Fibroblast of skin of back (primary cell): ENCODE data around the gene OPRM1.

Source experiments
- DNase-seq: peaks from one replicate; pipeline ENCODE4 v3.0.0-alpha.2; 2013

Gene OPRM1

GRCh38 chr6:154209555-154209954 is 170.5 kb downstream of the OPRM1 start:
- DNase-seq, result no peak

GRCh38 chr6:154210678-154211077 is 171.6 kb downstream of the OPRM1 start:
- no peak for DNase-seq

- DNase-seq, result no peak
Measured at GRCh38 chr6:154213782-154214181, 174.7 kb downstream of the OPRM1 start.

DNA sequence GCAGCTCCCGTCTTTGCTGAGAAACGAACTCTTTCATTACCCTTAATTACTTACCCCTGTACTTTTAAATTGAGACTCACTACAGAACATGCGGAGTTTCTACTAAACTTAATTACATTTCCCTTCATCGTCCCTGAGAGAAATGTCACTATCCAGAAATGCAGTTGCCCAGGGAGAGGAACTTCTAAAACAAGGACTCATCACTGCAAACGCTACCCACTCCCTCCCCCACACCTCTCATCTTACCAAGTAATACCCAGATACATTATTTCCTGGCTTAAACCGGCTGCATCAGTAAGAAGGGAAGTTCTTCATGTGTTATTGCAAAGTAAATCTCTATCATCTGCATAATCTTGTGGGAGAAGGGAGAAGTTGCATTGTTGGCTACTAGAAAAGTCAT is 179.3 kb downstream of the OPRM1 start:
- no peak for DNase-seq

DNA sequence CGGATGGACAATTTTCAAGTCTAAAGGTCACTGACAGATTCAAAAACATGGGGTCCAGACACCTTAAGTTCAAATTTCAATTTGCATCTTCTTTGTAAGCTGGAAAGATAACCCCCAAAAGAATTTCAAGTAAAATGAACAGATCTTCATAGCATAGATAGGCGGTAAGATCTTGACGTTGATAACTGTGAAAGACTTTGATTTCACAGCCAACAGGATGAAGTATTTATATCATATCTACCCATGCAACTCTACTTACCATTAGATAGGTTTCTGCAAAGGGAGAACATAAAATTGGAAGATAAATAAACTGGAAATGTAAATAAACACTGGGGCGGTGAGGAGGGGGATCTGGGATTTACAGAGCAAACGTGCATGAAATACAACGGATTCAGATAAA is 179.7 kb downstream of the OPRM1 start:
- DNase-seq, result no peak

DNA sequence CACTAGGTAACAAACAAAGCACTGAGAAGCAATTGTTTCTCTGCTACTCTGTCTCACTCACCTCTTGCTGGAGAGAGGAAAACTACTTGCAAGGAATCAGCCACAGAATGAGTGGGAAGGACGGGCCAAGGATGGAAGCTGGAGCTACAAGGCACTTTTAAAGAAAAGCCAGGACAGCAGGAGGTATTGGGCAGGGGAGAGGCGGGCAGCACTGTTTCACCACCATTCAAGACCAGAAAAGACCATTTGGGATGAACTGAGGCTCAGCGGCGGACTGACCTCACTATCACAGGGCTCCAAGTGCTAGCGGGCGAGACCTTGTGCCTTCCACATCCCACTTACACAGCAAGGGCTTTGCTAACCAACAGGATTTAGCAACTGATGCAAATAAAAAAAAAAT is 180.2 kb downstream of the OPRM1 start:
- DNase-seq, result no peak

DNA sequence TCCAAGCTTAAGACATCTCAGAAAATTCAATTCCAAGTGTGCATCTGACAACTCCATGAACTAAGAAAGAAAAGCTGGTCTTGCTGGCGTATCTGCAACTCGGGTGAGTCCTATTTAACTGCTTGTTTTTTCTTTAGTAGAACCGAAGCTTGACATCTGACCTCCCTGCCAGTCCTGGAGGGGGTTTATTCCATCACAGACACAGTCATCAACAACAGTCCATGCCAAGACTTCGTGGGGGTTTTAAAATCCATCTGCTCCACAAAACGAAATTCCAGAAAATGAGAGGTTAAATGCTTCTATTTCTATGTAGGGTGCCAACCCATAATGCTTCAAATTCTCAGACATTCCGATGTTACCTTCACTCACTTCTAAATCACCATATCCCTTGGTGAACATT is 183.7 kb downstream of the OPRM1 start:
- DNase-seq, result no peak

GRCh38 chr6:154223296-154223695 is 184.3 kb downstream of the OPRM1 start:
- no peak for DNase-seq

GRCh38 chr6:154226461-154226860 is 187.4 kb downstream of the OPRM1 start:
- DNase-seq, result no peak

- DNase-seq, result no peak
Measured at GRCh38 chr6:154227862-154228520, 189.0 kb downstream of the OPRM1 start.

- no peak for DNase-seq
Measured at GRCh38 chr6:154228521-154228905, 189.5 kb downstream of the OPRM1 start.

DNA sequence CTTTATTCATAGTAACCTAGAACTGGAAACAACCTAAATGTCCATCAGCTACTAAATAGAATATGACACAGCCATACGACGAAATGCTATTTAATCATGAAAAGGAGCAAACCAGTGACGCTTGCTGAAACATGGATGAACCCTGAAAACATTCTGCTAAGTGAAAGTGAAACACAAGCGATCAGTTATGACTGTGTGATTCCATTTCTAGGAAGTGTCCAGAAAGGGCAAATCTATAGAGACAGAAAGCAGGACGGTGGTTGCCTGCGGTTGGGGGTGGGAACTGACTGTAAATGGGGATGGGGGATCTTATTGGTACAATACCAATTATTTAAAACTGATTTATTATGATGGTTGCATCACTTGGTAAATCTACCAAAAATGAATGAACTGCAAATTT is 190.7 kb downstream of the OPRM1 start:
- no peak for DNase-seq

DNA sequence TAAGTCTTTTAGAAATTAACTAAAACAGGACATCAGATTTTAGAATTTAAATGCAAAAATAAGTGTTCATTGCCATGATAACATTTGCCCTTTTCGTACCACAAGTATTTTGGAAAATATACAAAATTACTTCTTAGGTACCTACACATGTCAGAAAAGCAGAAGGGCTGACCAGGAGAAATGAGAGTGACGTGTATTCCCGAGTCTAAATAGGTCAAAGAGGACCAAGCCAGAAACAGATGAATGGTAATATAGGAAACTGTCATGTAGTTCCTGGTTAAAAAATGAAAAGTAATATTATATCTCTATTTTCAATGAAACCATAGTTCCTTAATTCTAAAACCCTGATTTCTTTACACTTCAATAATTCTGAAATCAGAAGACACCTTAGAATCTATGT is 191.4 kb downstream of the OPRM1 start:
- DNase-seq, result no peak

- DNase-seq, result no peak
Measured at GRCh38 chr6:154230910-154231595, 192.0 kb downstream of the OPRM1 start.

DNA sequence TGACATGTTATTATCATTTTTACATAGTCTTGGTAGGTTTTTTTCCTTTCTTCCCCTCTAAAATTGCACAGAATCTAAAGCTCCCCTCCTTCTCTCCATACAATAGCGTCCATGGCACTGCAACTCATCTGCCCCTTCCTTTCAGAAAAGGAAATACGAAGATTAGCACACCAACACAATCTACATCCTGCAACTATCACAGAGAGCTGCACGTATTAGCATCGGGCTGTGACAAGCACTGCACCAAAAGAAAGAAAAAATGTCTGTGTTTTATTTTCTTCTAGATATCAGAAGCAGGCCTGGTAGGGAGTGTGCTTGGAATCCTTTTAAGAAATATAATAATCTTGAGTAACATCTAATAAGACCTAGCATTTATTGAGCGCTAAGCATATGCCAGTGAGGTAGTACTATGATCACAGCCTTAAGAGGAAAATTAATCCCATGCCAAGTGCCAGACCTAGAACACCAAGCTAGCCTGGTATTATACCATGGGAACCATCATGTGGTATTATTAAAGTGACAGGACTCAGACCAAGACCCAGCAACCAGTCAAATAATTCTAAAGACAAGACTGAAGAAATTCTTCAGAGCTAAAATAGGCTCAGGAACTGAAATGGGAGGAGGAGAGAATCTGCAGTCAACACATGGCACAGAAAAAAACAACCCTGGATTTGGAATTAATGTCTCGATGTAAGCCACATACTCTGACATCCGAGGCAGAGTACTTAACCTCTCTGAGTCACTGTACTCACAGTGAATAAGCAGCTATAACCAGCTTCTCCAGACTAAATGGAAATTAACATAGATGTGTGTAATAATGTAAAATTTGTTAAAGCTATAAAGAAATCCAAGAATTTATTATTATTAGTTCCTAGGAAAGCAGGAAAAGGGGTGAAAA is 193.2 kb downstream of the OPRM1 start:
- DNase-seq, result peak; percentile 30

- DNase-seq, result no peak
Measured at GRCh38 chr6:154233383-154233782, 194.3 kb downstream of the OPRM1 start.

- DNase-seq, result no peak
Measured at GRCh38 chr6:154234019-154234772, 195.2 kb downstream of the OPRM1 start.

GRCh38 chr6:154236646-154237301 is 197.7 kb downstream of the OPRM1 start:
- peak; percentile 31 for DNase-seq

DNA sequence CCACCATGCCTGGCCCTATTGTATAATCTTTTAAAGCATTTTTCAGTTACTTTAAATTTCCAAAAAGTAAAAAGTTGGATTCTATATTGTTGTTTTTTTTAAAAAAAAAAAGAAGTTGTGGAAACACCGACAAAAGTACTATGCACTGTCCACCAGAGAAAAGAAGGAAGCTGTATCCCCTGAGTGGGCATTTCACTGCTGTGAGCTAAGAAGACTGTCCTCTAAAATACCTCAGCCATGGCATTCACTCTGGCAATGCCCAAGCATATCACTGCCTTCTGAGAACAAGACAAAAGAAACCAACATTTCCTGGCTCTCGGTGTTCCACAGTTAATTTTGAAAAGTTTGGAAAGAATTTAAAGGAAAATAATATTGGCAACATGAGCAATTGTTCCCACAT is 199.8 kb downstream of the OPRM1 start:
- no peak for DNase-seq

DNA sequence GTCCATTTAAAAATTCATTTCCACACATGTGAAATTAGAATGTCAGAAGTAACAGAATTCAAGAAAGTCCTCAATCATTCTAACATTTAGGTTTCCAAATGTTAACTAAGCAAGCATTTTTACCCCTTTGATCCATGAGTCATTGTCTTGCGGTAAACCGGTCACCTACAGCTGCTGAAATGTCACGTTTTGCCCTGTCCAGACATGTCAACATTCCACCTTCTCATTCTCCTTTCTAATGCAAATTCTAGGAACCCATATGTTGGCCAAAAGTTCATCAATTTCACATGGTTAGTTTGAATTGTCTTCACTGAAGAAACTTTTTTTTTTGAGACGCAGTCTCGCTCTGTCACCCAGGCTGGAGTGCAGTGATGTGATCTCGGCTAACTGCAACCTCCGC is 200.4 kb downstream of the OPRM1 start:
- DNase-seq, result no peak

DNA sequence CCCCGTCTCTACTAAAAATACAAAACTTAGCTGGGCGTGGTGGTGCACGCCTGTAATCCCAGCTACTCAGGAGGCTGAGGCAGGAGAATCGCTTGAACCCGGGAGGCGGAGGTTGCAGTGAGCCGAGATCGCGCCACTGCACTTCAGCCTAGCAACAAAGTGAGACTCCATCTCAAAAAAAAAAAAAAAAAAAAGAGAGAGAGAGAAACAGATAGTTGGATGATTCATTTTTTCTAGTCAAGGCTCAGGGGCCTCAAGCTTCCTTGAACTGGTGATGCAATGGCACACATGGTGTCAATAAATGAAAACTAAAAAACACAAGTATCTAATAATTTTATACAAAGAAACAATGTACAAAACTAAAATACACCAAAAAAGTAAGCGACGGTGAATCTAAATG is 202.0 kb downstream of the OPRM1 start:
- DNase-seq, result peak; percentile 43

- peak; percentile 57 for DNase-seq
Measured at GRCh38 chr6:154241581-154241980, 202.5 kb downstream of the OPRM1 start.
